ENCODE data around the gene SLC44A4.
A peak's percentile ranks its signal among the peaks of the same experiment; 100 is the strongest.
"Not testable (repeated sequence)": the region's sequence is repeated elsewhere in the genome, so short reads cannot be mapped to it uniquely, and the experiment has no call there.

Gene SLC44A4

GRCh38 chr6:31907158-31907813, 28.5 kb upstream of the SLC44A4 start:
- no peak overlapping the region for H3K4me3 ChIP-seq (ENCODE audit: low read length)
- no peak for DNase-seq (ENCODE audit: low read depth)
- no peak for TF ChIP-seq CTCF (conservative IDR thresholded peaks at IDR 0.05; ENCODE audit: low read depth, low read length)

GRCh38 chr6:31906727-31907126, 27.9 kb upstream of the SLC44A4 start:
- H3K4me3 ChIP-seq (ENCODE audit: low read length); DNase-seq (ENCODE audit: low read depth): not testable (repeated sequence)

GRCh38 chr6:31906122-31906521, 27.3 kb upstream of the SLC44A4 start:
- TF ChIP-seq CTCF (conservative IDR thresholded peaks at IDR 0.05; ENCODE audit: low read depth, low read length): no peak

GRCh38 chr6:31905041-31905440, 26.2 kb upstream of the SLC44A4 start:
- no peak for DNase-seq (ENCODE audit: low read depth)
- H3K4me3 ChIP-seq (ENCODE audit: low read length): no peak overlapping the region
- no peak for TF ChIP-seq CTCF (conservative IDR thresholded peaks at IDR 0.05; ENCODE audit: low read depth, low read length)

More at GRCh38 chr6:31906122-31906521, 27.3 kb upstream of the SLC44A4 start:
- no peak overlapping the region for H3K4me3 ChIP-seq (ENCODE audit: low read length)
- DNase-seq (ENCODE audit: low read depth): no peak

- no peak overlapping the region for H3K4me3 ChIP-seq (ENCODE audit: low read length)
- TF ChIP-seq CTCF (conservative IDR thresholded peaks at IDR 0.05; ENCODE audit: low read depth, low read length): no peak
- no peak for DNase-seq (ENCODE audit: low read depth)
Observed at GRCh38 chr6:31903957-31904356, 25.2 kb upstream of the SLC44A4 start.

- DNase-seq (ENCODE audit: low read depth): peak; percentile 94
- no peak for TF ChIP-seq CTCF (conservative IDR thresholded peaks at IDR 0.05; ENCODE audit: low read depth, low read length)
Observed at GRCh38 chr6:31901953-31902643, 23.3 kb upstream of the SLC44A4 start, which contains the start of gene ZBTB12. Gene ZBTB12 (minus strand): TSS chr6:31902086. CDS start chr6:31901305, 781 bp downstream.

GRCh38 chr6:31901415-31901952, 22.7 kb upstream of the SLC44A4 start:
- no peak for TF ChIP-seq CTCF (conservative IDR thresholded peaks at IDR 0.05; ENCODE audit: low read depth, low read length)
- no peak for DNase-seq (ENCODE audit: low read depth)
- peak overlapping the region; percentile 60 for H3K4me3 ChIP-seq (ENCODE audit: low read length)

More at GRCh38 chr6:31901953-31902643, 23.3 kb upstream of the SLC44A4 start, which contains the start of gene ZBTB12:
- H3K4me3 ChIP-seq (ENCODE audit: low read length): peak within 1 kb of the TSS; percentile 60

All from retinal pigment epithelial cell (primary cell).